Activated CD4-positive, alpha-beta T cell treated with anti-CD3 and anti-CD28 coated beads, Interleukin-2, amount 50 U/mL, for 24 hours (primary cell): ENCODE data around the gene GMPS.
"Not testable (repeated sequence)": the region's sequence is repeated elsewhere in the genome, so short reads cannot be mapped to it uniquely, and the experiment has no call there.

Experiments
- DNase-seq, 2 donors: peaks; one replicate each; pipeline ENCODE4 v3.0.0-alpha.2; 2020; ENCODE audit warnings: low read depth in 1 of 2, low spot score in 1 of 2

Gene GMPS

GRCh38 chr3:155870133-155870944, at the start of gene GMPS:
TSS of gene GMPS (plus strand) at chr3:155870650. CDS start at chr3:155870871, 221 bp downstream.
- DNase-seq: peak; percentile 89 to 90

- DNase-seq: not testable (repeated sequence)
These were observed 41.9 kb upstream of the GMPS start for GRCh38 chr3:155828490-155829098.

GRCh38 chr3:155835341-155836071, 34.9 kb upstream of the GMPS start:
- no peak for DNase-seq

- DNase-seq: no peak
These were observed 26.9 kb upstream of the GMPS start for GRCh38 chr3:155843569-155843968.

GRCh38 chr3:155846119-155846518, 24.3 kb upstream of the GMPS start:
- no peak for DNase-seq

- no peak for DNase-seq
These were observed 22.5 kb upstream of the GMPS start for GRCh38 chr3:155847993-155848392.

- not testable (repeated sequence) for DNase-seq
These were observed 21.0 kb upstream of the GMPS start for GRCh38 chr3:155849404-155849803.

- DNase-seq: no peak
These were observed 18.1 kb upstream of the GMPS start for GRCh38 chr3:155852341-155852740.

GRCh38 chr3:155853214-155854140, 17.0 kb upstream of the GMPS start:
- DNase-seq: peak in 1 of 2 donors; percentile 12

GRCh38 chr3:155854141-155854940, 16.1 kb upstream of the GMPS start, which contains the start of gene SLC33A1:
TSS of gene SLC33A1 (minus strand) at chr3:155854427. CDS start at chr3:155853997, 430 bp downstream.
- peak; percentile 97 to 98 for DNase-seq

GRCh38 chr3:155859859-155860258, 10.6 kb upstream of the GMPS start:
- no peak for DNase-seq

- DNase-seq: not testable (repeated sequence)
These were observed 10.0 kb upstream of the GMPS start for GRCh38 chr3:155860424-155860823.

- DNase-seq: no peak
These were observed 8.8 kb upstream of the GMPS start for GRCh38 chr3:155861476-155862183.

GRCh38 chr3:155862290-155862982, 8.0 kb upstream of the GMPS start:
- peak in 1 of 2 donors; percentile 58 for DNase-seq

- no peak for DNase-seq
These were observed 7.2 kb upstream of the GMPS start for GRCh38 chr3:155863072-155863784.

GRCh38 chr3:155869691-155870090, 759 bp upstream of the GMPS start:
- DNase-seq: no peak

- peak in 1 of 2 donors; percentile 17 for DNase-seq
These were observed 695 bp downstream of the GMPS start for GRCh38 chr3:155870945-155871745.
